ENCODE results near the gene HOXC6.

The HOXC6 gene

GRCh38 chr12:53990311-53991076 is 37.7 kb upstream of the HOXC6 start:
- no peak for DNase-seq (ENCODE audit: low read depth)

DNA sequence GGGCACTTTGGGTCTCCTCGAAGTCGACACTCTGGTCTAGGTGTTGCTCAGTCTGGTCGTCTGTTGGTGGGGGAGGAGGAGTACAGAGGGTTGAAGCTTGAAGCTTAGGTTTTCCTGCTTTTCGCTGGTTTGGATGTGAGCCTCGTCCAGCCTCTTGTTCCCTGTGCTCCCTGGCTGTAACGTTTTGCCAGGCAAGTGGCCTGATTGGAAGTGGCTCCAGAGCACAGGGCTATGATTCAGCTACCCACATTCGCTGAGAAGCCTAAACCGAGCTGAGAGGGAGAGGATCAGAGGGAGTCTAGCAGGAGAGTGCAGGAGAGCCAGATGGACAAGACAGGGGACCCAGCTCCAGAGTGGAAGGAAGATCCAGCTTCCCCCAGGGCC is 37.2 kb upstream of the HOXC6 start:
- no peak for DNase-seq (ENCODE audit: low read depth)

DNA sequence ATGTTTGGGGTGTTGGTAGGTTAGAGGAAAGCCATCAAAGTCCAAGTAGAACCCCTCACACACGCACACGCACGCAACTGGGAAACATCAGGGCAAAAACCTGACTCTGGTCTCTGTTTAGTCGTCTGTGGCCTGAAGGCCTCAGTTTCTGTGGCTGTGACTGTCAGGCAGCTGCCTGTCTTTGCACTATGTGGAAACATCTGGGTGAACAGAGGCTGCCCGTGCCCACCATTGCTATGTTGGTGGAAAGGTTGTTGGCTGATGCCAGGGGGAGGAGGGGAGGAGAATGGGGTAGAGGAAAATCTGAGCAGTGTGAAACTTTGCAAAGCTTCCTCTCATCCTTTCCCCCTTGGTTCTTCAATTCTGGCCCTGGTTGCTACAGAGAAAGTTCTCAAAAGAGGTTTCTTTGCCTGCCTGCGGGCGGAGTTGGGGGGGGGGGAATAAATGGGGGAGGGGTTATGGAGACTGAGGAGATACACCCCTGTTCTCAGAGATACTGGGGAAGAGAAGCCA is 35.8 kb upstream of the HOXC6 start:
- DNase-seq (ENCODE audit: low read depth), result no peak

- DNase-seq (ENCODE audit: low read depth), result no peak
These were observed 34.9 kb upstream of the HOXC6 start for GRCh38 chr12:53993162-53994008.

GRCh38 chr12:53994009-53994263 is 34.3 kb upstream of the HOXC6 start:
- DNase-seq (ENCODE audit: low read depth), result no peak

- no peak for DNase-seq (ENCODE audit: low read depth)
These were observed 33.8 kb upstream of the HOXC6 start for GRCh38 chr12:53994264-53995001.

GRCh38 chr12:53995002-53995377 is 33.2 kb upstream of the HOXC6 start:
- DNase-seq (ENCODE audit: low read depth), result no peak

GRCh38 chr12:53995378-53996239 is 32.6 kb upstream of the HOXC6 start:
- no peak for DNase-seq (ENCODE audit: low read depth)

GRCh38 chr12:53996240-53997203 is 31.7 kb upstream of the HOXC6 start:
- no peak for DNase-seq (ENCODE audit: low read depth)

- no peak for DNase-seq (ENCODE audit: low read depth)
These were observed 30.8 kb upstream of the HOXC6 start for GRCh38 chr12:53997204-53998109.

DNA sequence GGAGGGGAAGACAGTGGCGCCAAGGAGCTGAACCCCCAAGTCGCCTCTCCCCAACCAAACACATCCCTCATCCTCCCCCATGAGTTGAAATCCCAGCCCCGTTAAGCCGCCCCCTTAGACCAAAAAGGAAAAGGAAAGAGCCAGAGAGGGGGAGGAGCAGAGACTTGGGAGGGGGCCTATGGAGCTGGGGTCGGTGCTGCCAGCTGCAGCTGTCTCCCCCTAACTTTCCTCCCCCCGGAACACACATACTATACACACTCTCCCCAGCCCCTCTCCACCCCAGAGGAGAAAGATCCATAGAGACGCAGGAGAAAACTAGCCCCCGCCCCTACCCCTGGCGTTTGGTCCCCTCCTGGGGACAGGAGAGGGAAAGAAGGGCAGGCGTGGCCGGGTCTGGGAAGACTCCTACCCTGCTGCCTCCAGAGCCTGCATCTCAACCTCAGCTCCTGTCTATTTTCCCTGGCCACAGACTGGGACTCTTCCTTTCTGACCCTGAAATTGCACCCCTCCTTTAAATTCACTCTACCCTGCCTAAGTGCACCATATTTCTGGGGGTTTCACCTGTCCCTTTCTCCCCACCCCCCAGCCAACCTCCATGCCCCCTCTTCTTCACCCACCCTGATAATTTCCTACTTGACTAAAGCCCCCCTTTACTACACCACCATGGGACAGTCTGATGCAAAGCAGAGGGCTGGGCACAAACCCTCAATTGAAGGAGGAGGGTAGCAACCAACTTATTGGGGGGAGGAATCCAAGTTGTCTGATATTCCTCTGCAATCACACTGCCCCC is 29.9 kb upstream of the HOXC6 start:
- no peak for DNase-seq (ENCODE audit: low read depth)

DNA sequence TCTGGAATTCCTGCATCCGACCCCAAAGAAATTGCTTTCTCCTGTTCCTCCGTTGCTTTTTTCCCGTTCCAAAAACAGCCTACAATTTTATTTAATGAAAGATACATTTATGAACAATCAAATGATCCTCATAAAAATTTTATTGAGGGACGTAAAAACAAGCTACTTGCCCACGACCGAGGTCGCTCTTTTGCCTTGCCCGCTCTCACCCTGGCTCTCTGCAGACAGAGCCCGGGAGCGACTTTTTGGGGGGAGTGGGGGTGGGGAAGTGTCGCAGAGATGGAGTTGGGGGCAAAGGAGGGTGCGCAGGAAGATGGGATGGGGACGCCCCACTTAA is 29.4 kb upstream of the HOXC6 start:
- no peak for DNase-seq (ENCODE audit: low read depth)

- no peak for DNase-seq (ENCODE audit: low read depth)
These were observed 28.6 kb upstream of the HOXC6 start for GRCh38 chr12:53999559-54000115.

- DNase-seq (ENCODE audit: low read depth), result no peak
These were observed 27.8 kb upstream of the HOXC6 start, which contains the start of gene HOXC9 for GRCh38 chr12:54000116-54001114. HOXC9 (plus strand) TSS chr12:54000161; CDS start chr12:54000189, 28 bp downstream.

DNA sequence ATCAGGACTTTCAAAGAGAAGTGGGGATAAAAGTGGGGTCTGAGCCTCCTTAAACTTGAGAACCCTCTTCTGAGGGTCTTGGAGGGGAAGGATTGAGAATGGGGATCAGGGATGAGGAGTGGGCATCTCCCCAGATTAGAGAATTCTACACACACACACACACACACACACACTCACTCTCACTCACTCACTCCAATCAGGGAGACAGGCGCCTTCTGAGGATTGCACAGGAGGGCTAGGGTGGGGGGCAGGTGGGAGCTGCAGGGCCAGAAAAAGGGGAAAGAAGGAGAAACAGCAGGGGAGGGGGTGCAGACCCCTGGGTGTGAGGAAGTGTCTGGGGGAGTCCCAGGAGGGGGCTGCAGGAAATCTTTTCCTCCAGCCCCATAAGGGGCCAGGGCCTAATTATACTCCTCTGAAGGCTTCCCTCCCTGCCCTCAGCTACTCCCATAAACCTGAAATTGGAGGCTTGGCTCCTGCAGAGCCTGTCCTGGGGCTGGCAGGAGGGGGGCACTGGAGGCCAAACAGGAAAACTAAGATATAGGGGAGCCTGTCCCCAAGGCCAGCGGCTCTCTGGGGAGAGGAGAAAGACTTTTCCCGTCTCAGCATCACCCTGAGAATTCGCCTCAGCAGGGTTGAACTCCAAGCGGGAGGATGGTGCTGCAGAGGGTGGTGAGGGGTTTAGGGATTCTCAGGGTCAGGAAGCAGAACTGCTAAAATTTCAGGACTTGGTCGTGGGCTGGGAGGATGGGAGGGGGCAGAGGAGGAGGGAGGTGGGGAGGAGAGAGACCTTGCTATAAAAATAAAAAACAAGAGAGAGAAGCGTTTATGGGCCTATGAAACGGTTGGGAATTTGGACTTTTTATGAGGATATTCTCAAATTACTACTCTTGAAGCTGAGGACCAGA is 26.7 kb upstream of the HOXC6 start:
- no peak for DNase-seq (ENCODE audit: low read depth)

- no peak for DNase-seq (ENCODE audit: low read depth)
These were observed 25.8 kb upstream of the HOXC6 start for GRCh38 chr12:54002278-54002914.

Data from activated T-cell treated with anti-CD3 and anti-CD28 coated beads for 24 hours (primary cell).